ENCODE results near the gene TCEANC.

DNA sequence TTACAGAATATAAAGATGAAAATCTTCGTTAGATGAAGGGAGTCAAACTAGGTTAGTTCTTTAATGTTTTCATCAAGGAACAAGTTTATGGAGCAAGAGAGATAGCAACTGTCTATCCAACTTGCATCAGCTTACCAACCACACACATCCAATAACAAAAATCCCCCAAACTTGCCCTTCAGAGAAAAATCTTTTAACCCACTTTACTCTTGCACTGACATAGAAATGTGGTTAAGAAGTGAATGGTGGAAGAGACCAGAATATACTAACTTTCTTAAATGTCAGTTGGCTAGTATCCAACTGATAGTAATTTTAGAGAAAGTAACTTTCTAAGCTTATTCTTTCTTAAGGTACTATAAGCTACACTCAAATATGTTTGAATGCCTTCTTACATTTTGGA is 34.3 kb downstream of the TCEANC start:
- TF ChIP-seq FOXA1 (IDR thresholded peaks at IDR 0.05) = no peak
- TF ChIP-seq ARNT (IDR thresholded peaks at IDR 0.05) = no peak
- TF ChIP-seq LEF1 (IDR thresholded peaks at IDR 0.05; ENCODE audit: borderline replicate concordance) = no peak
- TF ChIP-seq, protein P1, sequence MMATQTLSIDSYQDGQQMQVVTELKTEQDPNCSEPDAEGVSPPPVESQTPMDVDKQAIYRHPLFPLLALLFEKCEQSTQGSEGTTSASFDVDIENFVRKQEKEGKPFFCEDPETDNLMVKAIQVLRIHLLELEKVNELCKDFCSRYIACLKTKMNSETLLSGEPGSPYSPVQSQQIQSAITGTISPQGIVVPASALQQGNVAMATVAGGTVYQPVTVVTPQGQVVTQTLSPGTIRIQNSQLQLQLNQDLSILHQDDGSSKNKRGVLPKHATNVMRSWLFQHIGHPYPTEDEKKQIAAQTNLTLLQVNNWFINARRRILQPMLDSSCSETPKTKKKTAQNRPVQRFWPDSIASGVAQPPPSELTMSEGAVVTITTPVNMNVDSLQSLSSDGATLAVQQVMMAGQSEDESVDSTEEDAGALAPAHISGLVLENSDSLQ (IDR thresholded peaks at IDR 0.05) = no peak
- TF ChIP-seq SP1 (IDR thresholded peaks at IDR 0.05) = no peak
- TF ChIP-seq ELF4 (IDR thresholded peaks at IDR 0.05) = no peak
- TF ChIP-seq BHLHE40 (IDR thresholded peaks at IDR 0.05; ENCODE audit: borderline replicate concordance) = no peak

All from HEK293T (cell line).